ENCODE results near the gene C7orf33.

Gene C7orf33

GRCh38 chr7:148615085-148615730 is 24.6 kb downstream of the C7orf33 start:
- Histone ChIP-seq H3K4me3 (ENCODE audit: low read length) (no peak overlapping the region), H3K9me3 (ENCODE audit: insufficient read depth, low read depth, low read length) (no peaks in the 10 kb centered on the region), H3K27ac (ENCODE audit: low read length) (no peak overlapping the region), H3K36me3 (ENCODE audit: insufficient read depth, low read depth, low read length) (no peaks in the 10 kb centered on the region), H3K27me3 (ENCODE audit: insufficient read depth, low read length) (no peaks in the 10 kb centered on the region), H3K9ac (ENCODE audit: low read depth, low read length) (no peak overlapping the region), H3K4me1 (ENCODE audit: insufficient read depth, low read length) (no peaks in the 10 kb centered on the region)

GRCh38 chr7:148620749-148621359 is 30.3 kb downstream of the C7orf33 start:
- H3K27ac ChIP-seq (ENCODE audit: low read length): no peak overlapping the region
- no peaks in the 10 kb centered on the region for H3K27me3 ChIP-seq (ENCODE audit: insufficient read depth, low read length)
- no peaks in the 10 kb centered on the region for H3K9me3 ChIP-seq (ENCODE audit: insufficient read depth, low read depth, low read length)
- no peak overlapping the region for H3K9ac ChIP-seq (ENCODE audit: low read depth, low read length)
- peaks cover 8% of the 10 kb centered on the region for H3K4me1 ChIP-seq (ENCODE audit: insufficient read depth, low read length)
- H3K36me3 ChIP-seq (ENCODE audit: insufficient read depth, low read depth, low read length): no peaks in the 10 kb centered on the region
- no peak overlapping the region for H3K4me3 ChIP-seq (ENCODE audit: low read length)

GRCh38 chr7:148621563-148621962 is 31.0 kb downstream of the C7orf33 start:
- Histone ChIP-seq H3K9me3 (ENCODE audit: insufficient read depth, low read depth, low read length) (no peaks in the 10 kb centered on the region), H3K4me3 (ENCODE audit: low read length) (no peak overlapping the region), H3K4me1 (ENCODE audit: insufficient read depth, low read length) (peaks cover 8% of the 10 kb centered on the region), H3K27me3 (ENCODE audit: insufficient read depth, low read length) (no peaks in the 10 kb centered on the region), H3K27ac (ENCODE audit: low read length) (no peak overlapping the region), H3K9ac (ENCODE audit: low read depth, low read length) (no peak overlapping the region), H3K36me3 (ENCODE audit: insufficient read depth, low read depth, low read length) (no peaks in the 10 kb centered on the region)

GRCh38 chr7:148622887-148623585 is 32.5 kb downstream of the C7orf33 start:
- Histone ChIP-seq H3K27ac (ENCODE audit: low read length) (no peak overlapping the region), H3K4me3 (ENCODE audit: low read length) (no peak overlapping the region), H3K9me3 (ENCODE audit: insufficient read depth, low read depth, low read length) (no peaks in the 10 kb centered on the region), H3K4me1 (ENCODE audit: insufficient read depth, low read length) (peaks cover 8% of the 10 kb centered on the region), H3K36me3 (ENCODE audit: insufficient read depth, low read depth, low read length) (no peaks in the 10 kb centered on the region), H3K27me3 (ENCODE audit: insufficient read depth, low read length) (no peaks in the 10 kb centered on the region), H3K9ac (ENCODE audit: low read depth, low read length) (no peak overlapping the region)

GRCh38 chr7:148623586-148624282 is 33.2 kb downstream of the C7orf33 start:
- Histone ChIP-seq H3K4me3 (ENCODE audit: low read length) (no peak overlapping the region), H3K9me3 (ENCODE audit: insufficient read depth, low read depth, low read length) (no peaks in the 10 kb centered on the region), H3K4me1 (ENCODE audit: insufficient read depth, low read length) (peaks cover 8% of the 10 kb centered on the region), H3K27me3 (ENCODE audit: insufficient read depth, low read length) (no peaks in the 10 kb centered on the region), H3K9ac (ENCODE audit: low read depth, low read length) (no peak overlapping the region), H3K36me3 (ENCODE audit: insufficient read depth, low read depth, low read length) (no peaks in the 10 kb centered on the region), H3K27ac (ENCODE audit: low read length) (no peak overlapping the region)

- H3K4me3 ChIP-seq (ENCODE audit: low read length): no peak overlapping the region
- no peaks in the 10 kb centered on the region for H3K9me3 ChIP-seq (ENCODE audit: insufficient read depth, low read depth, low read length)
- no peak overlapping the region for H3K27ac ChIP-seq (ENCODE audit: low read length)
- no peaks in the 10 kb centered on the region for H3K36me3 ChIP-seq (ENCODE audit: insufficient read depth, low read depth, low read length)
- no peaks in the 10 kb centered on the region for H3K27me3 ChIP-seq (ENCODE audit: insufficient read depth, low read length)
- H3K9ac ChIP-seq (ENCODE audit: low read depth, low read length): no peak overlapping the region
- H3K4me1 ChIP-seq (ENCODE audit: insufficient read depth, low read length): peaks cover 8% of the 10 kb centered on the region
These were observed 34.2 kb downstream of the C7orf33 start for GRCh38 chr7:148624735-148625134.

- no peaks in the 10 kb centered on the region for H3K9me3 ChIP-seq (ENCODE audit: insufficient read depth, low read depth, low read length)
- H3K9ac ChIP-seq (ENCODE audit: low read depth, low read length): no peak overlapping the region
- no peaks in the 10 kb centered on the region for H3K27me3 ChIP-seq (ENCODE audit: insufficient read depth, low read length)
- H3K4me1 ChIP-seq (ENCODE audit: insufficient read depth, low read length): peaks cover 8% of the 10 kb centered on the region
- no peaks in the 10 kb centered on the region for H3K36me3 ChIP-seq (ENCODE audit: insufficient read depth, low read depth, low read length)
- H3K27ac ChIP-seq (ENCODE audit: low read length): no peak overlapping the region
- no peak overlapping the region for H3K4me3 ChIP-seq (ENCODE audit: low read length)
These were observed 34.8 kb downstream of the C7orf33 start for GRCh38 chr7:148625342-148625741.

- Histone ChIP-seq H3K27me3 (ENCODE audit: insufficient read depth, low read length) (no peaks in the 10 kb centered on the region), H3K9me3 (ENCODE audit: insufficient read depth, low read depth, low read length) (no peaks in the 10 kb centered on the region), H3K36me3 (ENCODE audit: insufficient read depth, low read depth, low read length) (no peaks in the 10 kb centered on the region), H3K4me3 (ENCODE audit: low read length) (no peak overlapping the region), H3K9ac (ENCODE audit: low read depth, low read length) (no peak overlapping the region), H3K4me1 (ENCODE audit: insufficient read depth, low read length) (peaks cover 3% of the 10 kb centered on the region; the same call in 1 of the 2 replicates), H3K27ac (ENCODE audit: low read length) (no peak overlapping the region)
These were observed 36.3 kb downstream of the C7orf33 start for GRCh38 chr7:148626828-148627227.

GRCh38 chr7:148628011-148628410 is 37.4 kb downstream of the C7orf33 start:
- no peaks in the 10 kb centered on the region for H3K36me3 ChIP-seq (ENCODE audit: insufficient read depth, low read depth, low read length)
- no peaks in the 10 kb centered on the region for H3K9me3 ChIP-seq (ENCODE audit: insufficient read depth, low read depth, low read length)
- no peak overlapping the region for H3K9ac ChIP-seq (ENCODE audit: low read depth, low read length)
- no peak overlapping the region for H3K4me3 ChIP-seq (ENCODE audit: low read length)
- no peak overlapping the region for H3K27ac ChIP-seq (ENCODE audit: low read length)
- peaks cover under 1% of the 10 kb centered on the region; the same call in 1 of the 2 replicates for H3K4me1 ChIP-seq (ENCODE audit: insufficient read depth, low read length)
- H3K27me3 ChIP-seq (ENCODE audit: insufficient read depth, low read length): no peaks in the 10 kb centered on the region

- Histone ChIP-seq H3K27me3 (ENCODE audit: insufficient read depth, low read length) (no peaks in the 10 kb centered on the region), H3K27ac (ENCODE audit: low read length) (no peak overlapping the region), H3K9me3 (ENCODE audit: insufficient read depth, low read depth, low read length) (no peaks in the 10 kb centered on the region), H3K4me3 (ENCODE audit: low read length) (no peak overlapping the region), H3K36me3 (ENCODE audit: insufficient read depth, low read depth, low read length) (no peaks in the 10 kb centered on the region), H3K9ac (ENCODE audit: low read depth, low read length) (no peak overlapping the region), H3K4me1 (ENCODE audit: insufficient read depth, low read length) (no peaks in the 10 kb centered on the region)
These were observed 39.5 kb downstream of the C7orf33 start for GRCh38 chr7:148630078-148630477.

- Histone ChIP-seq H3K9me3 (ENCODE audit: insufficient read depth, low read depth, low read length) (no peaks in the 10 kb centered on the region), H3K4me1 (ENCODE audit: insufficient read depth, low read length) (no peaks in the 10 kb centered on the region)
These were observed 43.2 kb downstream of the C7orf33 start for GRCh38 chr7:148633761-148634160.

More at GRCh38 chr7:148633761-148634160, 43.2 kb downstream of the C7orf33 start:
- H3K36me3 ChIP-seq (ENCODE audit: insufficient read depth, low read depth, low read length): no peaks in the 10 kb centered on the region
- no peaks in the 10 kb centered on the region for H3K27me3 ChIP-seq (ENCODE audit: insufficient read depth, low read length)
- H3K9ac ChIP-seq (ENCODE audit: low read depth, low read length): no peak overlapping the region
- H3K27ac ChIP-seq (ENCODE audit: low read length): no peak overlapping the region
- H3K4me3 ChIP-seq (ENCODE audit: low read length): no peak overlapping the region

Measured in iPS-20b (cell line).